Measurements from ENCODE around the gene ESR1.

Gene ESR1

DNA sequence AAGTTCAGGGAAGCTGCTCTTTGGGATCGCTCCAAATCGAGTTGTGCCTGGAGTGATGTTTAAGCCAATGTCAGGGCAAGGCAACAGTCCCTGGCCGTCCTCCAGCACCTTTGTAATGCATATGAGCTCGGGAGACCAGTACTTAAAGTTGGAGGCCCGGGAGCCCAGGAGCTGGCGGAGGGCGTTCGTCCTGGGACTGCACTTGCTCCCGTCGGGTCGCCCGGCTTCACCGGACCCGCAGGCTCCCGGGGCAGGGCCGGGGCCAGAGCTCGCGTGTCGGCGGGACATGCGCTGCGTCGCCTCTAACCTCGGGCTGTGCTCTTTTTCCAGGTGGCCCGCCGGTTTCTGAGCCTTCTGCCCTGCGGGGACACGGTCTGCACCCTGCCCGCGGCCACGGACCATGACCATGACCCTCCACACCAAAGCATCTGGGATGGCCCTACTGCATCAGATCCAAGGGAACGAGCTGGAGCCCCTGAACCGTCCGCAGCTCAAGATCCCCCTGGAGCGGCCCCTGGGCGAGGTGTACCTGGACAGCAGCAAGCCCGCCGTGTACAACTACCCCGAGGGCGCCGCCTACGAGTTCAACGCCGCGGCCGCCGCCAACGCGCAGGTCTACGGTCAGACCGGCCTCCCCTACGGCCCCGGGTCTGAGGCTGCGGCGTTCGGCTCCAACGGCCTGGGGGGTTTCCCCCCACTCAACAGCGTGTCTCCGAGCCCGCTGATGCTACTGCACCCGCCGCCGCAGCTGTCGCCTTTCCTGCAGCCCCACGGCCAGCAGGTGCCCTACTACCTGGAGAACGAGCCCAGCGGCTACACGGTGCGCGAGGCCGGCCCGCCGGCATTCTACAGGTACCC lies at the start of gene ESR1:
ESR1 (plus strand) TSS at position 170 of the 858 bp plus-strand sequence; CDS start at position 401, 231 bp downstream.
- Histone ChIP-seq H3K27me3 (replicated peaks) (peaks cover 56% of the 10 kb centered on the region), H3K36me3 (replicated peaks) (no peaks in the 10 kb centered on the region), H3K27ac (no peak within 1 kb of the TSS), H3K4me3 (ENCODE audit: low read depth, low read length) (peak within 1 kb of the TSS; percentile 36)
- peak; percentile 15 for DNase-seq
- in situ Hi-C loops (cut with HindIII; ENCODE audit: low pct_ligation_motif_present, low sequenced_read_pairs): no loop called here
- no peak for TF ChIP-seq CTCF (IDR thresholded peaks at IDR 0.05; ENCODE audit: low read depth, low read length, missing control alignments)

DNA sequence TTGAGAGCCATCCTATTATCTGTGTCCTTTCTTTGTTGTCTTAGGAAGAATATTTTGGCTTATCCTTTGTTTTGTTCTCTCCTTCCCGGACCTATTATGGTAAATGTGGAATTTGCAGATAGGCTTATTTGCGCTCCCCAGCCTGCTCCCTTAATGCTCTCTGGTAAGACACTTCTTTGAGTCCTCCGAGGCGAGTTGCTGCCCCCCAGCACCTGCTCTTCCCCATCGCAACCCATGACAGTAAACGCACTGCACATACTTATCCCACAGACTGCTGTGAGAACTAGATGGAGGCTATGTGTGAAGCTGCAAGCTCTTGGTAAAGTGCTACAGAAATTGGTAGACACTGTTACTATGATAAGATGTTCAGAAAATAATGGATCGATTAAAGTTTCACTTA lies 47.0 kb upstream of the ESR1 start:
- TF ChIP-seq CTCF (IDR thresholded peaks at IDR 0.05; ENCODE audit: low read depth, low read length, missing control alignments): no peak
- no peak for DNase-seq
- Histone ChIP-seq H3K27ac (no peak overlapping the region), H3K27me3 (replicated peaks) (no peaks in the 10 kb centered on the region), H3K4me3 (ENCODE audit: low read depth, low read length) (no peak overlapping the region), H3K36me3 (replicated peaks) (no peaks in the 10 kb centered on the region)
- in situ Hi-C loops (cut with HindIII; ENCODE audit: low pct_ligation_motif_present, low sequenced_read_pairs): no loop called here

DNA sequence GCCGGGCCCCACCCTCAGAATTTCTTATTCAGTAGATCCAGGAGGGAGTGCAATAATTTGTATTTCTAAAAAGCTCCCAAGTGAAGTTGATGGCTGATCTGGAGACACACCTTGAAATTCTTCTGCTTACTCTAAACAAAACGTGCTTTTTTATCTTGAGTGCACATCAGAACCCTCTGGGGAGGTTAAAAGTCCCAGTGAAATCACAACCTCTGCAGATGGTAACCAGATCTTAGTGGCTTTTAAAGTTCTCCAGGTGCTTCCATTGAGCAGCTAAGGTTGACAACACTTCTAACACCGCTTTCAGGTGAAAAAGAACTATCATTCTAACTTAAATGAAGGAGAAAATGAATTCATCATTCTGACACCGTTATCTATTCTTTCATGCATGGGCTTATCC lies 45.6 kb upstream of the ESR1 start:
- no peak for DNase-seq
- Histone ChIP-seq H3K4me3 (ENCODE audit: low read depth, low read length) (no peak overlapping the region), H3K27me3 (replicated peaks) (no peaks in the 10 kb centered on the region), H3K27ac (no peak overlapping the region), H3K36me3 (replicated peaks) (no peaks in the 10 kb centered on the region)
- in situ Hi-C loops (cut with HindIII; ENCODE audit: low pct_ligation_motif_present, low sequenced_read_pairs): no loop called here
- no peak for TF ChIP-seq CTCF (IDR thresholded peaks at IDR 0.05; ENCODE audit: low read depth, low read length, missing control alignments)

DNA sequence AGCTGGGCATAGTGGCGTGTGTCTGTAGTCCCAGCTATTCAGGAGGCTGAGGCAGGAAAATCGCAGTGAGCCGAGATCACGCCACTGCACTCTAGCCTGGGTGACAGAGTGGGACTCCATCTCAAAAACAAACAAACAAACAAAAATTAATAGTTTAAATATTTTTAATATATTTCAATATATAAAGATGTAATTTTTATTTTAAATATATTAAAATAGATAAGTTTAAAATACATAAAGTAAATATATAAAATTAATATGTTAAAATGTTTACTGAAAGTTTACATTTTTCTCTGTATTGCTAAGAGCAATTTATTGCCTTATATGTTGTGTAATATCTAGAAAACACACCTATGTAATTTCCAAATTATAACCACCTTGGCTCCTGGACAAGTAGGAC lies 44.7 kb upstream of the ESR1 start:
- no peak overlapping the region for H3K4me3 ChIP-seq (ENCODE audit: low read depth, low read length)
- in situ Hi-C loops (cut with HindIII; ENCODE audit: low pct_ligation_motif_present, low sequenced_read_pairs): no loop called here
- DNase-seq: no peak
- H3K27ac ChIP-seq: no peak overlapping the region
- no peak for TF ChIP-seq CTCF (IDR thresholded peaks at IDR 0.05; ENCODE audit: low read depth, low read length, missing control alignments)
- H3K27me3 ChIP-seq (replicated peaks): no peaks in the 10 kb centered on the region
- no peaks in the 10 kb centered on the region for H3K36me3 ChIP-seq (replicated peaks)

- DNase-seq: peak; percentile 52
These were observed 44.2 kb upstream of the ESR1 start for GRCh38 chr6:151763303-151763702.

More at GRCh38 chr6:151763303-151763702, 44.2 kb upstream of the ESR1 start:
- H3K27me3 ChIP-seq (replicated peaks): no peaks in the 10 kb centered on the region
- in situ Hi-C loops (cut with HindIII; ENCODE audit: low pct_ligation_motif_present, low sequenced_read_pairs): no loop called here
- no peaks in the 10 kb centered on the region for H3K36me3 ChIP-seq (replicated peaks)
- H3K4me3 ChIP-seq (ENCODE audit: low read depth, low read length): peak overlapping the region; percentile 44
- TF ChIP-seq CTCF (IDR thresholded peaks at IDR 0.05; ENCODE audit: low read depth, low read length, missing control alignments): peak; percentile 68
- peak overlapping the region; percentile 27 for H3K27ac ChIP-seq

All from brain microvascular endothelial cell (primary cell).